Frontal cortex (tissue), 4 donors: Measurements from ENCODE around the gene C19orf44. TPM values are rescaled to one million over a fixed set of nuclear protein-coding genes. Genes with fewer than 3 reads are reported as not detected.

Experiments
- DNase-seq, 2 donors: peaks; one replicate each; pipeline ENCODE4 v3.0.0; 2012; ENCODE audit warnings: low spot score in 2 of 2
- FAIRE-seq: peaks from 2 replicates; lab custom pipeline; 2012; peaks lifted over from hg19 to GRCh38; lab: Jason Lieb, UNC
- total RNA-seq: library from RNA; depleted of rRNA; stranded (reverse); fragments of >200 nt; gene quantifications from one replicate; pipeline ENCODE4 v1.2.3, GENCODE V29; 2014
- donor health status: control.
- donor health status: control.
- donor health status: control.

The C19orf44 gene
- total RNA-seq, 1 donor from 2014 or later = 3.3 TPM

DNA sequence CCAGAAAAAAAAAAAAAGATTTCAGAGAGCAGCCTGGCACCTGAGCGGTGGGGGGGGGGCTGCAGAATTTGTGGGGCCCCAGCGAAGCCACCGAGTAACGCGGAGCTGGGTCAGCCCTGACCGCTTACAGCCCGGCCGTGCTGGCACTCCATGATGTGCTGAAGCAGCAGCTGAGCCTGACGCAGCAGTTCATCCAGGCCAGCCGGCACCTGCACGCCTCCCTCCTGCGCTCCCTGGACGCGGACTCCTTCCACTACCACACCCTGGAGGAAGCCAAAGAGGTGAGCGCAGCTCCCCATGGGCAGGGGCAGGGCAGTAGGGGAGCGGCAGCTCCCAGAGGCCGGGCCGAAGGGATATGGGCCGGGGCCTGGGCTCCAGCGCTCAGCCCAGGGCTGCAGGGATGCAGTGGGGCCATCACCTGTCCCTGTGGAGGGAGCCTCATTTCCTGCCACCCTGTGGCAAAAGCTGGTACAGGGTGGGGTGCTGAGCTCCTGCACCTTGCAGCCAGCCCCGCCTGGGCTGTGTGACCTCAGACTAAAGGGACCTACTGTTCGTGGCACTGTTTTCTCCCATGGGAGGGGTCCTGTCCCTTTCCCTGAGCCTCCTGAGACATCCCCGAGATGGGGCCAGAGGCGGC, 18.3 kb downstream of the C19orf44 start:
- no peak for DNase-seq
- FAIRE-seq = no peak

GRCh38 chr19:16516381-16516780, 20.2 kb downstream of the C19orf44 start:
- FAIRE-seq = no peak
- DNase-seq = no peak

- FAIRE-seq = no peak
These were observed 20.9 kb downstream of the C19orf44 start for GRCh38 chr19:16516923-16517610.

DNA sequence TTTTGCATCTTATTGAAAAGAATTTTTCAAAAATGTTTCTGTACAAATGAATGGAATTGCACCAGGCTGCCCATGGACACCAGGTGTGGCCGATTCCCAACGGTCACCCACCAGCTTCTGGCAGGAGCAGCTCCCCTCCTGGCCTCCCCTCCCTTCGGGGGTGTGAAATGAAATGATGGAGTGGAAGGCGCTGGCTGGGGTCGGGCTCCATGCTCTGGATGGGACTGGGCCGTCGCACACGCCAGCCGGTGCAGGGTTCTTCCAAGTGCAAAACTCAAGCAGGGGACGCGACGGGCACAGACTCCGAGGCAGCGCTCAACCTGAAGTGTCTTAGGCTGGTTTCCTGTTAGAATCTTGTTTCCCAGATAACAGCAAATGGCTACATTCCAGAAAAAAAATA, 21.9 kb downstream of the C19orf44 start:
- FAIRE-seq = no peak
- DNase-seq = peak in 1 of 2 donors; percentile 22

More at GRCh38 chr19:16516923-16517610, 20.9 kb downstream of the C19orf44 start:
- no peak for DNase-seq

DNA sequence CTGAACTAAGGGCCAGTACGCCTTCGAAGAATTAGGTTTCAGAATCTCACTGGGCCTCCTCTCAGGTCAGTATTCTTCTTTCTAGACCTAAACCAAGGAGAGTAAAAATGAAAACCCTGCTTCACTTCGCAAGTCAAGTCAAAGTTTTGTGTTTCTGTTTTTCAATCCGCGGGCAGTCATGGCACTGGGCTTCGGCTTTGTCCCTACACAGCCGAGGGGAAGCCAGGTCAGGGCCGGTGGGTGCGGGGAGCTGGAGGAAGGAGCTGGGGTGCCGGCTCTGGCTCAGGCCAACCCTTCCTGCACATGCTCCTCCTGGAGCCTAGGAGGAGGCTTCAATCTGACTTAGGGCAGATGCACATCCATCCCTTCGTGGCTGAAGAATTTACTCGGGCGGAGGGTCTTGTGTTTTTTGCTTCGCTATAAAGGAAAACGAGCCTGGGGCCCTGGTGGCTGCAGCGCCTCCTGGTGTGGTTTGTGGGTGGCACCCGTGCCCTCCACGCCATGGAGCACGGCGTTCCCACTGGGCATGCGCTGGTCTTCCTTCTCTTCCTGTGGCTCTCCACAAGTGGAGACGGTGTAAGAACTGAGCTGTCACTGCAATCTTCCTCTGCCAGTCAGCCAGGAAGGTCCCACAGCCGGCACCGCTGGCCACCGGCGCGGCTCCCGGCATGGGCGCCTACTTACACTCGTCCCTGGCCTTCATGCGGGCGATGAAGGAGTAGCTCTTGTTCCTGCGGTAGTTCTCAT, 22.5 kb downstream of the C19orf44 start:
- FAIRE-seq = no peak
- DNase-seq = peak in 1 of 2 donors; percentile 25

GRCh38 chr19:16519230-16519687, 23.1 kb downstream of the C19orf44 start:
- no peak for FAIRE-seq

GRCh38 chr19:16520074-16520973, 24.1 kb downstream of the C19orf44 start:
- DNase-seq (peak in 1 of 2 donors; percentile 22), FAIRE-seq (no peak)

More at GRCh38 chr19:16519230-16519687, 23.1 kb downstream of the C19orf44 start:
- DNase-seq = peak in 1 of 2 donors; percentile 22

DNA sequence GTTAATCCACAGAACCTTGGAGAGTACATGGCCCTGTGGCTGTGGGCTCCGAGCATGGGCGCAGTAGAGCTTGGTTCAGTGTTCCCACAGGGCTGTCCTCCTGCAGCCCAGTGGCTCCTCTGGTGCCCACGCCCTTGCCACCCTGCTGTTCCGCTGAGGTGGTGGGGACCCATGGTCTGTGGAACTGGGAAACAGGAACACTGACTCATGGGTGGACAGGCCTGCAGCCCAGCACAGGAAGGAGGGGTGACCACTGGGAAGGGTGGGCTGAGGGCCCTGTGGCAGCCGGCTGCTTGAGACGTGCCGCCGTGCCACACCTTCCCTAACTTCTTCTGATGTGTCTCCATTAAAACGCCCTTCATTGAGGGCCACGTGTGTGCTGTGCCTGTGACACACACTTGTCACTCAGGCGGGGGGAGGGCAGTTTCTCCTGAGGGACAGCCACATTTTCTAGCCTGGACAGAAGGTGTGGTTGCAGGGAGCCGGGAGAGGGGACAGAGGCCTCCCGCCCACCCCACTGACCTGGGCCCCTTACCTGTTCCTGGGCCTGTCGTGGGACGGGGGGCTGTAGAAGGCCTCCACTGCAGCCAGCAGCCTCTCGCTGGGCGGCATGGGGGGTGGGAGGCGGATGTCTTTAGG, 24.9 kb downstream of the C19orf44 start:
- FAIRE-seq (no peak), DNase-seq (peak in 1 of 2 donors; percentile 11)

GRCh38 chr19:16521715-16522289, 25.6 kb downstream of the C19orf44 start:
- FAIRE-seq (no peak), DNase-seq (peak; percentile 10 to 14)

DNA sequence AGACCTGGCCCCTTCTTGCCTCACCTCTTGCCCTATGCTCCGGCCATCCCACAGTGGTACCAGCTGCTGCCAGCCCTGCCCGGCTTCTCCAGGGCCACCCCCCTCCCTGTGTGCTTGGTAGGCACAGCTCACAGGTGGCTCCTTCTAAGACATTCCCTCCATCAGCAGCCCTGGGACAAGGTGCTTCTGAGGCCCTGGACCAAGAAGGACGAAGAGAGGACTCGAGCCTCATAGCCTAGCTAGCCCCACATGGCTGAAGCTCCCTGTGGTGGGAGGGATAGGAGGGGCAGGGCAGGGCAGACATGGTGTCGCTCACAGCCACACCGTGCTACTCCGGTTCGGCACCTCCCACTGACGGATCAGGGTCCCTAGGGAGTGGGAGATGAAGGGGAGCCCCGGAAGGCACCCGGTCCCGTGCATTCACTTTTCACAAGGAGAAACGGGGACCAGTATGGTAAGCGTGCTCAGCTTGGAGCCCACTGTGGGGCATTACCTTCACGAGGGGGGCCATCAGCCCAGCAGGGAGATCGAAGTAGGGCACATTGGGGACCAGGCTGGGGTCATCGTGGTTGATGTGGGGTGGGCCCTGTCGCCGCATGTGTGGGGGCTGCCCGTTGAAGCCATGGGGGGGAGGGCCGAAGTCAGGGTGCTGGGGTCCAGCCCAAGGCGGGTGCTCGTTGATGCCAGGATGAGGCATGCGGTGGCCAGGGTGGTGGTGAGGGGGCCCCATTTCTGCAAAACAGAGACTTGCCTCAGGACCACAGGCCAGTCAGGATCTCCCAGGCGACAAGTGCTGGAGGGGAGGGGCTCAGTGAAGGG, 26.6 kb downstream of the C19orf44 start:
- no peak for FAIRE-seq

DNA sequence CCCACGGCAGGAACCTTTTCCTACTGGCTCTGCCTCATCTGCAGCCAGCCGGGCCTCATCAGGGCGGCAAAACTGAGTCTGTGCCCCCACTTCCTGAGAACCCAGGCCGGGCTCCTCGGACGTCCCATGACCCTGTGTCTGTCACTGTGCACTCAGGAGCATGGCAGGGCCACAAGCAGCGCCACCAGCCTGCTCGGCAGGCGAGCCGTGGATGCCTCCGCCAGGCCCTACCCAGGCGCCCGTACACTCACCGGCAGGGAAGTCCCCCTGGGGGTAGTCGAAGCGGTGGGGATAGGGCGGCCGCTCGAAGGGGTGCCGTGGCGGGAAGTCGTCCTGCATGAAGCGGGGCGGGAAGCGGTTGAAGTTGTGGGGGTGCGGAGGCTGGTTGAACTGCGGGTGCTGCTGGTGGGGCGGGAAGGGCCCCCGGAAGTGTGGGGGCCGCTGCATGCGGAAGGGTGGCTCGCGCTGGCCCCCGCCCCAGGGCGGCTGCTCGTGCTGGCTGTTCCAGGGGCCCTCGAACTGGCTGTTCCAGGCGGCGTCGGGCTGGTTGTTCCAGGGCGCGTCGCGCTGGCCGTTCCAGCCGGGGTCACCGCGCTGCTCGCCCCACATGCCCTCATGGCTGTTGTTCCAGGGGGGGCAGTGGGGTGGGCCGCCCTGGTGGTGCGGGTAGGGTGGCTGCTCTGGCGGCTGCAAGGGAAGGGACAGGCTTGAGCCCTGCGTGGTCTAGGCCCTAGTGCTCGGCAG, 29.0 kb downstream of the C19orf44 start:
- DNase-seq (peak in 1 of 2 donors; percentile 12), FAIRE-seq (no peak)

More for the DNA sequence above, 26.6 kb downstream of the C19orf44 start:
- peak; percentile 3 to 15 for DNase-seq

GRCh38 chr19:16525751-16526481, 29.7 kb downstream of the C19orf44 start:
- DNase-seq (no peak), FAIRE-seq (no peak)

GRCh38 chr19:16527334-16527935, 31.2 kb downstream of the C19orf44 start:
- no peak for DNase-seq
- FAIRE-seq = no peak

DNA sequence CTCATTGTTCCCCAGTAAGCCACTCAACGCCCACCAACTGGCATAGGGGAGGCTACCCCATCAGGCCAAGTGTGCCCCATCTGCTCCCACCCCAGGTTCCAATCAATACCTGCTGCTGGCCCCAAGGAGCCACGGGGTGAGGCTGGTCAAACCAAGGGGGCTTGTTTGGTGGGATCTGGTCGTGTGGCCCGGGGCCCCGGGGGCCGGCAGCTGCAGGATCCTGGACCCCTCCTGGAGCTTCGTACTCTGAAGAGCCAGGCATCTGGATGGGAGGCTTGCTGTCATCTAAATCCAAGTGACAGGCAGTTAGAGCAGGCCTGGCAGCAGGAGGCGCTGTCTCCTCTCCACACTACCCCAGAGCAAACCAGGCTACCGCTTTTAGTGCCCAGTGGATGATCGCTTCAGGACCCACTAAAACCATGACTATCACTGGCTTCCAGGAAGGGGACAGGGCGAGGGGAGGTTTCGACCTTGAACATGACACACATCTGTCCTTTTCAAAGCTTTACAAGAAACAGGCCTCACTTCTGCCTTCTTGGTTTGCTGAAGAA, 31.9 kb downstream of the C19orf44 start:
- FAIRE-seq (no peak), DNase-seq (peak in 1 of 2 donors; percentile 12)

DNA sequence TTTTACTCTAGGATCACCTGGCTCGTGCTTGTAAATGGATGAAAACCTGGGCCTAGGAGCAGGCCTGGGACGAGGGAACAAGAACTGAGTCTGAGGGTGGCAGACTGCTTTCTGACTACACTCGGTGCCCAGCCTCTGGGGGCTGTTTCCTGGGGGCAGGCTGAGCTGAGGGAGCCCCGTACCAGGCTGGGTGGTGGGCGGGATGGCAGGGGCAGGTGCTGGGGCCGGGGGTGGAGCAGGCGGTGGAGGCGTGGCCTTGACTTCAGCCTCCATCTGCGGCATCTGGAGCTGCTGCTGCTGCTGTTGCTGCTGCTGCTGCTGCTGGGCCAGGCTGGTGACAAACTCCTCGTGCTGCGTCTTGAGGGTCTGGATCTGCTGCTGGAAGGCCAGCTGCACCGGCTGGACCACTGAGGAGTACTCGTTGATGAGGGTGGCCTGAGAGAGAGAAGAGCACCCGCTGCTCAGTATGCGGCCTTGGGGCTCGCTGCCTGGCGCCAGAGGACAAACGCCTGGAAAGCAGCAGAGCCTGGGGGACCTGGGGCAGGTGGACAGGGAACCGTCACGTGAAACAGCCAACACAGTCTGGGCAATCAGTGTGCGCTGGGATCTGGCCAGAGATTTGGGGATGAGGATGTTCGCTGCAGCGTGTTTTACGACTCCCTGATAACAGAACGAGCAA, 33.4 kb downstream of the C19orf44 start:
- no peak for FAIRE-seq
- DNase-seq = no peak
